Subcutaneous adipose tissue (tissue), 4 donors: Measurements from ENCODE around the gene CEP162. TPM values are rescaled to one million over a fixed set of nuclear protein-coding genes. Genes with fewer than 3 reads are reported as not detected.

Source experiments
- CTCF ChIP-seq: fragments of 450-650 bp; IDR thresholded peaks from one replicate; pipeline ENCODE4 v1.5.1; 2016; ENCODE audit warnings: low read depth, mild to moderate bottlenecking, control low read depth, antibody characterized with exemption, moderate library complexity
- total RNA-seq, 4 donors: library from RNA; depleted of rRNA; stranded (reverse); fragments of >200 nt; gene quantifications; one replicate each; pipeline ENCODE4 v1.1.0, GENCODE V29; 2016

CEP162 gene
- total RNA-seq, 4 donors from 2014 or later, result 12.2 to 17.8 (median 14.8) TPM

- no peak for TF ChIP-seq CTCF
Observed at GRCh38 chr6:84172080-84172479, 55.4 kb downstream of the CEP162 start.

GRCh38 chr6:84167457-84167856 is 60.0 kb downstream of the CEP162 start:
- TF ChIP-seq CTCF, result no peak

GRCh38 chr6:84166395-84166794 is 61.0 kb downstream of the CEP162 start:
- no peak for TF ChIP-seq CTCF

GRCh38 chr6:84161190-84161589 is 66.3 kb downstream of the CEP162 start:
- no peak for TF ChIP-seq CTCF

- no peak for TF ChIP-seq CTCF
Observed at GRCh38 chr6:84156306-84156705, 71.1 kb downstream of the CEP162 start.

- TF ChIP-seq CTCF, result no peak
Observed at GRCh38 chr6:84151669-84152068, 75.8 kb downstream of the CEP162 start.

GRCh38 chr6:84150705-84151104 is 76.7 kb downstream of the CEP162 start:
- TF ChIP-seq CTCF, result no peak
